Stimulated activated CD8-positive, alpha-beta memory T cell treated with anti-CD3 and anti-CD28 coated beads, Interleukin-4, amount 100 ng/mL, for 4 hours (primary cell): ENCODE measurements around the gene ABCC4.

ENCODE experiments used
- DNase-seq, 2 donors: peaks; one replicate each; pipeline ENCODE4 v3.0.0-alpha.2; 2020; ENCODE audit warnings: low read depth in 2 of 2, low spot score in 1 of 2

ABCC4 gene

GRCh38 chr13:95056266-95056665 lies 245.0 kb downstream of the ABCC4 start:
- no peak for DNase-seq

- no peak for DNase-seq
Measured at GRCh38 chr13:95050800-95051615, 250.2 kb downstream of the ABCC4 start.

- no peak for DNase-seq
Measured at GRCh38 chr13:95049772-95050171, 251.5 kb downstream of the ABCC4 start.

GRCh38 chr13:95044452-95045205 lies 256.6 kb downstream of the ABCC4 start:
- no peak for DNase-seq

DNA sequence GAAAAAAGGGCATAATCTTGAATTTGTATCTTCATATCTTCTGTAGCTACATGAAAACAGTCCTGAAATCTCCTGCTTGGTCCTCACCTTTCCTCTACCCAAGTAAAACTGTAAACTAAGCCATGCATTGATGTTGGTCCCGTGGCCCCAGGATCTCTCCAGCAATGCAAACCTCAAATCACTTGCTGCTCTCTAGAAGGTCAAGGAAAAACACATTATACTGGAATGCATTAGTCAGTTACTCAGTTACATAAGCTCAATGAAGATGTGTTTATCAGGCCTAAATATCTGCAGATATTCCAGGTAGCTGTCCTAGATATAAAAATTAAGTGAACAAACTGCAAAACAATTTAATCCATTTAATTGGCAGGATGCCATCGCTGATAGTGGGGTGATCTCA lies 261.8 kb downstream of the ABCC4 start:
- DNase-seq: no peak

DNA sequence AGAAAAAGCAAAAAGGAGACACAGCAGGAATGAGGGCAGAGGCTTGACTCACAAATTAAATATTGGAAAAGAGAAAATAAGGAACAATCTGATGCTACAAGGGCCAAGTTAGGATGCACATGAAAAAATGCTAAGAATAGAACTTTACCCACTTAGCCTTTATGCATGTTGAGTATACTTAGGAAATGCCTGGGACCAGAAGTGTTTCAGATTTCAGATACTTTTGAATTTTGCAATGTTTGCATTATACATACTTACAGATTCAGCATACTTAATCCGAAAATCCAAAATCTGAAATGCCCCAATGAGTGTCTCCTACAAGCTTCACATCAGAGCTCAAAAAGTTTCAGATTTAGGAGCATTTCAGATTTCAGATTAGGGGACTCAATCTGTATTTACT lies 262.3 kb downstream of the ABCC4 start:
- no peak for DNase-seq

- no peak for DNase-seq
Measured at GRCh38 chr13:95035311-95036109, 265.7 kb downstream of the ABCC4 start.

GRCh38 chr13:95033890-95034289 lies 267.4 kb downstream of the ABCC4 start:
- DNase-seq: no peak

- DNase-seq: no peak
Measured at GRCh38 chr13:95032121-95032520, 269.1 kb downstream of the ABCC4 start.

GRCh38 chr13:95030821-95031343 lies 270.4 kb downstream of the ABCC4 start:
- no peak for DNase-seq

- DNase-seq: no peak
Measured at GRCh38 chr13:95027638-95028037, 273.6 kb downstream of the ABCC4 start.

- no peak for DNase-seq
Measured at GRCh38 chr13:95025116-95025515, 276.1 kb downstream of the ABCC4 start.

GRCh38 chr13:95023405-95023804 lies 277.8 kb downstream of the ABCC4 start:
- no peak for DNase-seq

- no peak for DNase-seq
Measured at GRCh38 chr13:95020298-95020987, 280.8 kb downstream of the ABCC4 start.

GRCh38 chr13:95019886-95020285 lies 281.4 kb downstream of the ABCC4 start:
- no peak for DNase-seq

- no peak for DNase-seq
Measured at GRCh38 chr13:95007322-95007721, 293.9 kb downstream of the ABCC4 start.

GRCh38 chr13:95005300-95005699 lies 296.0 kb downstream of the ABCC4 start:
- DNase-seq: no peak

DNA sequence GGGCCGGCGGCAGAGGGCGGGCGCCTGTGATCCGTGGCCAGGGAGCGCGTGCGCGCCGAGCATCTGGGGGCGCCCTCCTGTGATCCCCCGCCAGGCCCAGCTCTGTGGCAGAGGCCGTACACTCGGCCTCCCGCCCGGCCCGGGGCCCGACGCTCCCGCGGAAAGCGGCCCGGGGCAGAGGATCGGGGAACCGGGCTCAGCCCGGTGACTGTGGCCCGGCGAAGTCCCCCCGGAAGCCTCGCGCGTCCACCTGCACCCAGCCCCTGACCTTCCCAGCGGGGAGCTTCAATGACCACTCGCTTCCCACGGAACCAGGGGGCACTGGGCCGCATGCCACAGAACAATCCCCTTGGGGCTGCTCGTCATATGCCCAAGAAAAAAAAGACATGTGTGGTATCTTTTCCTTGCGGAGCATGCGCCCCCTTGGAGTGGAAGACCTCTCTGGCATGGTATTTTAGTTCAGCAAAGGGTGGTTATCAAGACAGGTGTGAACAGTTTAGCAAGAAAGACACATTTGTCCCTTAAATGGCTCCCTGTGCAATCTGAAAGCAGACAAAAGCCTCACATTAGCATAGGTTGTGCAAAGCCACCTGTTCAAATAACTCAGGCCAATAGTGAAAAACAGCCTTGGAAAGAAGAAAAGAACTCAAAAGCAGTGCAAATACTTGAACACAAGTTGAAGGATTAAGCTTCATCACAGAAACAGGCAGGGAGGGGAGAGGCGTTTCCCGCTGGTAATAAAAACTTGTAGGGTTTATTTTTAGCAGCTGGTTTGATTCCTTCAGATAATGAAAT lies 298.0 kb downstream of the ABCC4 start:
- no peak for DNase-seq

- DNase-seq: no peak
Measured at GRCh38 chr13:95002126-95002525, 299.1 kb downstream of the ABCC4 start.

- DNase-seq: no peak
Measured at GRCh38 chr13:94999871-95000270, 301.4 kb downstream of the ABCC4 start.
